Body of pancreas (tissue), 4 donors: Measurements from ENCODE around the gene PPM1H. TPM values are rescaled to one million over a fixed set of nuclear protein-coding genes. Genes with fewer than 3 reads are reported as not detected.

Experiments used
- ATAC-seq: fragments of 150-250 bp; one replicate; pipeline ENCODE4 v1.9.1; 2016
- DNase-seq, 4 donors: peaks; one replicate each; pipeline ENCODE4 v3.0.0-alpha.2; 2019
- H3K27ac ChIP-seq, 4 donors: fragments of 200-600 bp; sonication (generic); 1 replicate in 3 of 4; 2 replicates in 1 of 4; pipeline versions ENCODE4 v1.5.1 to v1.6.1; 2016 to 2019; ENCODE audit warnings: mild to moderate bottlenecking in 1 of 4, mixed read lengths in 1 of 4, moderate library complexity in 1 of 4
- H3K27me3 ChIP-seq, 2 donors: fragments of 200-600 bp; sonication (generic); one replicate each; pipeline ENCODE4 v1.6.0; 2016; ENCODE audit warnings: mild to moderate bottlenecking in 1 of 2
- H3K36me3 ChIP-seq, 2 donors: fragments of 200-600 bp; sonication (generic); replicated peaks in 1 of 2; 2 replicates each; pipeline ENCODE4 v1.5.1; 2016; ENCODE audit warnings: low read depth in 2 of 2; ENCODE audit not compliant: insufficient read depth in 1 of 2
- H3K4me1 ChIP-seq: fragments of 200-600 bp; sonication (generic); one replicate; pipeline ENCODE4 v1.6.0; 2016
- H3K4me3 ChIP-seq, 2 donors: fragments of 200-600 bp; sonication (generic); 1 replicate in 1 of 2; 2 replicates in 1 of 2; pipeline ENCODE4 v1.5.1; 2016 to 2019
- H3K9me3 ChIP-seq, 3 donors: fragments of 200-600 bp; sonication (generic); 1 replicate in 2 of 3; 2 replicates in 1 of 3; pipeline ENCODE4 v1.5.1; 2016
- POLR2A ChIP-seq, 3 donors: fragments of 450-650 bp; IDR thresholded peaks; one replicate each; pipeline ENCODE4 v1.6.1; 2016; ENCODE audit warnings: antibody characterized with exemption in 3 of 3, mild to moderate bottlenecking in 2 of 3
- WGBS, 2 donors: methylation state at CpG; one replicate each; pipeline ENCODE4 v1.1.5; 2017; 5-methylcytosine and 5-hydroxymethylcytosine counted together
- intact Hi-C: fragments of 100-400 bp; cut with DNase I; formaldehyde crosslinking; loops from one replicate; pipeline ENCODE4 v1.15.1; 2023
- total RNA-seq, 2 donors: library from RNA; depleted of rRNA; stranded (reverse); fragments of >200 nt; gene quantifications; one replicate each; pipeline ENCODE4 v1.1.0, GENCODE V29; 2016
- TF ChIP-seq, protein P1 (sequence below), 7 experiments: fragments of 450-650 bp in 4 of 7; fragments of 200-600 bp in 3 of 7; sonication (generic) in 3 of 7; IDR thresholded peaks; one replicate each; pipeline ENCODE4 v1.5.1; 2016 to 2019; ENCODE audit warnings: antibody characterized with exemption in 7 of 7

The PPM1H gene
- total RNA-seq, 2 donors from 2014 or later: 4.9 to 6.3 TPM

DNA sequence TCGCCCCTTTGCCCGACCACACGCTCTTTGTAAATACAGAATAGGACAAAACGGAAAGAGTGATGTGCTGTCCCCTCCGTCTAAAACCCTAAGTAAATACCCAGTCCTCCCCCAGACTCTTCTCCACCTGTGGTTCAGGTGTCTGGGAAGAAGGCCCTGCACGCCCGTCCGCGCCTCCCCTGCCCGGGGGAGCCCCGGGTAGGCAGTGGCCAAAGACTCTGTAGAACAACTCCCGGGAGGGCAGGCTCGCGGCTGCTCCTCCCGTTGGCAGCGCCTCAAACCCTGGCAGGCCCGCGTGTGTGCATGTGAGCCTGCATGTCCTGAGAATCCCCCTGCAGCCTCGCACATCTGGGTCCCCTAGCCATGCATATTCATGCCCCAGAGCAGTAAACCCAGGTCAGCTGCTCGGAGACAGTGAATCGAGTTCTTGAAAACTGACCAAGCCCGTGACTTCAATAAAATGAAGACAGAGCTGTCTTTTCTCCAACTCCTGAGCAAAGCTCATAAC, 302.5 kb downstream of the PPM1H start:
- ATAC-seq (peak; percentile 66), DNase-seq (peak; percentile 20 to 42 (median 28))
- TF ChIP-seq, protein P1, sequence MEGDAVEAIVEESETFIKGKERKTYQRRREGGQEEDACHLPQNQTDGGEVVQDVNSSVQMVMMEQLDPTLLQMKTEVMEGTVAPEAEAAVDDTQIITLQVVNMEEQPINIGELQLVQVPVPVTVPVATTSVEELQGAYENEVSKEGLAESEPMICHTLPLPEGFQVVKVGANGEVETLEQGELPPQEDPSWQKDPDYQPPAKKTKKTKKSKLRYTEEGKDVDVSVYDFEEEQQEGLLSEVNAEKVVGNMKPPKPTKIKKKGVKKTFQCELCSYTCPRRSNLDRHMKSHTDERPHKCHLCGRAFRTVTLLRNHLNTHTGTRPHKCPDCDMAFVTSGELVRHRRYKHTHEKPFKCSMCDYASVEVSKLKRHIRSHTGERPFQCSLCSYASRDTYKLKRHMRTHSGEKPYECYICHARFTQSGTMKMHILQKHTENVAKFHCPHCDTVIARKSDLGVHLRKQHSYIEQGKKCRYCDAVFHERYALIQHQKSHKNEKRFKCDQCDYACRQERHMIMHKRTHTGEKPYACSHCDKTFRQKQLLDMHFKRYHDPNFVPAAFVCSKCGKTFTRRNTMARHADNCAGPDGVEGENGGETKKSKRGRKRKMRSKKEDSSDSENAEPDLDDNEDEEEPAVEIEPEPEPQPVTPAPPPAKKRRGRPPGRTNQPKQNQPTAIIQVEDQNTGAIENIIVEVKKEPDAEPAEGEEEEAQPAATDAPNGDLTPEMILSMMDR (IDR thresholded peaks at IDR 0.05): no peak
- TF ChIP-seq POLR2A (IDR thresholded peaks at IDR 0.05): no peak
- 7% methylated on average over 15 to 22 of the region's 22 CpGs for WGBS, 2 donors
- Histone ChIP-seq H3K27ac (peak overlapping the region in 3 of 4 donors; percentile 33 to 58 (median 48)), H3K4me3 (peak overlapping the region in 1 of 2 donors; percentile 23), H3K9me3 (no peaks in the 10 kb centered on the region), H3K27me3 (no peaks in the 10 kb centered on the region), H3K4me1 (peaks cover 20% of the 10 kb centered on the region), H3K36me3 (no peaks in the 10 kb centered on the region)
- intact Hi-C loops: no loop called here

DNA sequence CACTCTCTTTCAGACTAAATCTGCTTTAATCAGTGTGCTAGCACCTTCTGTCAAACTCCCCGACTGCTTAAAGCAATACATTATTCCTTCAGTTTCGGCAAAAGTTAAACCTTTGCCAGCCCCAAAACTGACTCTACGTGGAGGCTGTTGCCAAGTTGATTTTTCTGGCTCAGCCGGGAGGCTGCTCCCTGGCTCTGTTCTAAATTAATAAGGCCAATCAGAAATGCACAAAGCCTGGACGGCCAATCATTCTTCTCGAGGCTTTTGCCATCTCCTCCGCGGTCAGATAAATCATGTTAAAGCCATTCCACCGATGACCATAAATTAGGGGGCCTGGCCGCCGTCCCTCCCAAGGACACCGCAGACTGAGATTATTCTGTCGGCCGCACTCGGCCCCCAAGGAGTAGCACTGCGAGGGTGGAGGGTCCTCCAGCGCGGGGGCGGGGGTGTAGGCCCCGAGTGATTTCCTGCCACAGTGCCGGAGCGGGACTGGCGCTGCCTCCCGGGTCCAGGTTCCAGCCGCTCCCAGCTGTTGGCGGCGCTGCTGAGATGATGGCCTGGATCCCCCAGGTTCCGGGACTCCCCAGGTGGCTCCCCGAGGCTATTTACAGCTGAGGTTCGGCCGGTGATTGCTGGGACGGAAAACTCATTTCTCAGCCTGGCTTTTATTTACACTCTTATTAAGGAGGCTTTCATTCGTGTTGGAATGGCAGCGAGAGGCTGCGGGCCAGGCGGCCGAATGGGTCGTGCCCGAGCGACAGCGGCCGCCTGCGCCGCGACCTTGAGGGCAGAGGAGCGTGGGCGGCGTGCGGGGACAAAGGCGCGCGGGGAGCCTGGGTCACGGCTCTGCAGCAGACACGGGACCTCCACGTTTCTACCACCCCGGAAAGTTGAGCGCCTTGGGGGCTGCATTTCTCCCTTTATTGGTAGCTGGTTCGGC, 303.2 kb downstream of the PPM1H start:
- DNase-seq (peak; percentile 48 to 69 (median 55)), ATAC-seq (peak; percentile 82)
- WGBS, 2 donors: 3 to 6% methylated on average over 43 to 58 of the region's 58 CpGs
- TF ChIP-seq POLR2A (IDR thresholded peaks at IDR 0.05): no peak
- TF ChIP-seq, protein P1 (IDR thresholded peaks at IDR 0.05): peak in 4 of 7 experiments; percentile 14 to 27 (median 22)
- no peaks in the 10 kb centered on the region for H3K36me3 ChIP-seq
- peaks cover 20% of the 10 kb centered on the region for H3K4me1 ChIP-seq
- peak overlapping the region; percentile 13 to 23 for H3K4me3 ChIP-seq
- no peaks in the 10 kb centered on the region for H3K9me3 ChIP-seq
- intact Hi-C loops: no loop called here
- no peaks in the 10 kb centered on the region for H3K27me3 ChIP-seq
- H3K27ac ChIP-seq: peak overlapping the region in 3 of 4 donors; percentile 33 to 58 (median 48)

DNA sequence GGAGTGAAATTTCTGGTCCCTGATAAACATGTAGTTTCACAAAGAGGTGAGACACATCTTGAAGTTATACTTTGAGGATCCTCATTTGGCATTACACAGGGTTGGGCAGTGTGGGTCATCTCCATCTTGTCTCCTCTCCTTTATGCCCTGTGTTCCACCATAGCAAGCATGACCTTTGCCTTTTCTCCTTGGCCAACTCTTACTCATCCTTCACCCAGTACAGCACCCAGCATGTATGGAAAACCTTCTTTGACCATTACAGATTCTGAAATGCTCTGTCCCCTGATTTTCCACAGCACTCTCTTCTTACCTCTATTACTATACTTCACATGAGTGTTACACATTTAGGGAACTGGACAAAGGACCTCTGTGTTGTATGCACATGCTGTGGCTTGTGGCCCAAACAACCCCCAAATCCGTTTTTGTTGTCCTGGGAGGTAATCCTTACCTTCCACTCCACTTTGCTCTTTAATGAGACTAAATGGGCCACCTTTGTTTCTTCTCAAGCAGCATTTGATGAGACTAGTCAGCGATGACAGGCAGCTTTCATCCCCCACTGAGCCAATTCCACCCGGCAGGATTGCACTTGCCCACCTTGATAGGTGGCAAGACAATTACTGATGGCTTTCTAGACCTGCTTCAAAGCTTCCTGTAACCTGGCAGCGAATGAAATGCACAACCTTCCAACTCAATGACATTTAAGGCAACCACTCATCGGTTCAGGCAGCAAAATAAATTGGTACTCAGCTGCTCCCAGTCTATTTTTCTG, 304.8 kb downstream of the PPM1H start:
- H3K27ac ChIP-seq: no peak overlapping the region
- ATAC-seq (no peak), DNase-seq (no peak)
- peaks cover 20% of the 10 kb centered on the region for H3K4me1 ChIP-seq
- TF ChIP-seq POLR2A (IDR thresholded peaks at IDR 0.05): no peak
- TF ChIP-seq, protein P1 (IDR thresholded peaks at IDR 0.05): no peak
- no peaks in the 10 kb centered on the region for H3K27me3 ChIP-seq
- 86% methylated on average over 5 of the region's 5 CpGs for WGBS, 2 donors
- no peak overlapping the region for H3K4me3 ChIP-seq
- H3K9me3 ChIP-seq: no peaks in the 10 kb centered on the region
- H3K36me3 ChIP-seq: no peaks in the 10 kb centered on the region
- intact Hi-C loops: no loop called here

DNA sequence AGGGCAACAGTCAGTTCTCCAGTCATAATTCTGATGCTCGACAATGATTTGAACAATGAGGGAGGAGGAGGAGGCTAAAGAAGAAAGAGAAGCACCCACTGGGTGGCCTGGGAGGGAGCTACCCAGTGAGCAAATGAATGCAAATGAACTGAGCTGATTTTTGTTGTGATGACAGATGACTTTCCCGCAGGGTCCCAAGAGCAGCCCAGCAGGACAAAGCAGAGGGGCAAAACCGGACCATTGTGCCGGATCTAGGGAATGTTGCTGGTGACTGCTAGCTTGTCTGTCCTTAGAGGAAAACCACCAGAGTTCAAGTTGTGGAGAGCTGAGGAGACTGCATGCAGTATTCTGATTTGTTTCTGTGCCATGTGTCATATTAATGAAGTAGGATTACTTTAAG, 305.5 kb downstream of the PPM1H start:
- intact Hi-C loops: no loop called here
- H3K27ac ChIP-seq: no peak overlapping the region
- ATAC-seq (no peak), DNase-seq (no peak)
- peaks cover 20% of the 10 kb centered on the region for H3K4me1 ChIP-seq
- WGBS, 2 donors: 64 to 78% methylated on average over 4 of the region's 4 CpGs
- TF ChIP-seq POLR2A (IDR thresholded peaks at IDR 0.05): no peak
- TF ChIP-seq, protein P1 (IDR thresholded peaks at IDR 0.05): no peak
- H3K36me3 ChIP-seq: no peaks in the 10 kb centered on the region
- no peak overlapping the region for H3K4me3 ChIP-seq
- H3K9me3 ChIP-seq: no peaks in the 10 kb centered on the region
- H3K27me3 ChIP-seq: no peaks in the 10 kb centered on the region
